HG03025 (cell line): ENCODE measurements around the gene RPSA.
"Not testable (repeated sequence)": the region's sequence is repeated elsewhere in the genome, so short reads cannot be mapped to it uniquely, and the experiment has no call there.

Experiments
- ATAC-seq: cut with Tn5 transposase; IDR thresholded peaks from one replicate; pipeline ENCODE4 v1.9.1; 2021; ENCODE audit warnings: mild to moderate bottlenecking, moderate library complexity; ENCODE audit not compliant: unreplicated experiment, low FRiP score

Gene RPSA

DNA sequence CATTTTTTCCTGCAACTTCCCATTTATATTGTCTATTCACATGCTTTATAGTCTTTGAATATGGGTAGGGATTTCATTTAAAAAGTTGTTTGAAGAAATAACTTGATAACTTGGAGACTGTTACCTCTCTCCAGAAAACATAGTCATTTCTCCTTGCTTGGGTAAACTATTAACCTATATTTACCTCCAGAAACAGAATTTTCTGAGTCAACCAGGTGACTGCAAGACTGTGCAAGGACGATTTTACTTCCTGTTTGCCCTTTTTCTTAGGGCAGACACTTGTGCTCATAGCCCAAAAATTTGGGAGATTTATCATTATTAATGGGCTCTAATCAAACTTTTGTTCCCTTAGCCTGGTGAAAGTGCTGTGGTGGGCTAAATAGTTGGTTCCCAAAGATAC, 46.6 kb downstream of the RPSA start:
- no peak for ATAC-seq

DNA sequence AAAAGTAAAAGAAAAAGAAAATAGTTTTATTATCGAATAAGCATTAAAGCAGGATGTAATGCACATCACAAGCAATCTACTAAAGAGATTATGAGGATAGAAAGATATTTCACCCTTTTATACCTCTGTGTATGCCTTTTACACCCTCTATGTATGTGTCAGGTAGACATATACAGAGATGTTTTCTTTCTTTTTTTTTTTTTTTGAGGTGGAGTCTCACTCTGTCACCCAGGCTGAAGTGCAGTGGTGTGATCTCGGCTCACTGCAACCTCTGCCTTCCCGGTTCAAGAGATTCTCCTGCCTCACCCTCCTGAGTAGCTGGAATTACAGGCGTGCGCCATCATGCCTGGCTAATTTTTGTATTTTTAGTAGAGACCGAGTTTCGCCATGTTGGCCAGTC, 47.4 kb downstream of the RPSA start:
- ATAC-seq, result not testable (repeated sequence)

DNA sequence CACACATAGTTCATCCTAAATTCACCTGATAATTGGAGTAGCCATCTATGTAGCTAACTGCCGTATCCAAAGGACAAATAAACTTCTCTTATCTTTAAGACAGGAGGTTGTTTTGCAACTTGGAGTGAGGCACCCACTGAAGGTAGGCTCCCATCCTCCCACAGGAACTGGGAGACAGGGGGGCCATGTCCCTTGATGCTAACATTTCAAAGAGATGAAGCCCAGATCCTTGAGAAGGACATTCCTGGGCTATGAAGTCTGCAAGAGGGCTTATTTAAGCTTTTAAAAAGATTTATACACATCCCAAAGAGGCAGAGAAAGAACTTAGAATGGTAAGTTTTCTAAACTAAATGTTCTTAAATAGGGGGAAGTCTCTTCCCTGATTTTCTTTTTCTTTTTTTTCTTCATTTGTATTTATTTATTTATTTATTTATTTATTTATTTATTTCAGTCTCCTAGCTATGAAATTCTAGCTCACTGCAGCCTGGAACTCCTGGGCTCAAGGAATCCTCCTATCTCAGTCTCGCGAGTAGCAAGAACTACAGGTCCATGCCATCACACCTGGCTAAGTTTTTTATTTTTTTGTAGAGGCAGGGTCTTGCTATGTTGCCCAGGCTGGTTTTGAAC, 48.2 kb downstream of the RPSA start:
- ATAC-seq, result no peak

DNA sequence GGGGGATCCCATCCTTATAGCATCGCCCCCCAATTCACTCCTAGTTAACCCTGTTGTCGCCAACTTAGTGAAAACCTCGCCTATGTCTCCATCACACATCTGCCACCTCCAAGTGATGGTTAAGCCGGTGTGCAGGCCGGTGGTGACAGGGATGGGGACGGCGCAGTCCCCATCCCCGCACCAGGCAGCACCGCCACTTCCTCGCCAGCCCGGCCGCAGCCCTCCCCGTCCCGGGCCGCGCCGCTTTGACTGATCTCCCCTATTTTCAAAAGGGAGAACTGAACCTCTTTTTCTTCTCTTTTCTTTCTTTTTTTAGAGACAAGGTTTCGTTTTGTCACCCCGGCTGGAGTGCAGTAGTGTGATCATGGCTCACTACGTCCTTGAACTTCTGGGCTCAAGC, 49.6 kb downstream of the RPSA start:
- ATAC-seq, result no peak

DNA sequence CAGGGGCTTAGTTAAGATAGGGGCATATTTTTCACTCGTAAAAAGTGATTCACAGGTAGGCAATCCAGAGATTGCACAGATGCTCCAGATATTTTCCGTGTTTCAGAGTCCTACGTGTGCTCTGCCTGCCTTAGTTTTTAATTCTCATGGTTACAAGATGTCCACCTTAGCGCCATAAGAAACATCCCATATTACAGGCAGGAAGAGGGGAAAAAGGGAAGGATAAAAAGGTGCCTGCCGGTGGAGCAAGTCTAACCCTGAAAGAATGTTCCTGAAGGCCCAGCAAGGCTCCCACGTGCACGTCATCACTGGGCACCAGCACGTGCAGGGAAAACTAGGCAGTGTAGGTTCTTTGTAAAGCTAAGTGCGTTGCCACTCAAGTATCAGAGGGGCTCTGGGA, 50.8 kb downstream of the RPSA start:
- ATAC-seq, result no peak

DNA sequence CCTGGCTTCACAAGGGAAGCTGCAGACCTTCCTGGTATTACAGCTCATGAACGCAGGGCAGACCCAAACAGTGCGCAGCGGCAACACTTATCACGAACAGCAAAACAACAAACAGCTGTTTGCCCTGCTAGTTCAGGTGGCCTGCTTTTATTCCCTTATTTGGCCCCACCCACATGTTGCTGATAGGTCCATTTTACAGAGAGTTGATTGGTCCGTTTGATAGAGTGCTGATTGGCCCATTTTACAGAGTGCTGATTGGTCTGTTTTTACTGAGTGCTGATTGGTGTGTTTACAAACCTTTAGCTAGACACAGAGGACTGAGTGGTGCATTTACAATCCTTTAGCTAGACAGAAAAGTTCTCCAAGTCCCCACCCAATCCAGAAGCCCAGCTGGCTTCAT, 52.1 kb downstream of the RPSA start:
- not testable (repeated sequence) for ATAC-seq

DNA sequence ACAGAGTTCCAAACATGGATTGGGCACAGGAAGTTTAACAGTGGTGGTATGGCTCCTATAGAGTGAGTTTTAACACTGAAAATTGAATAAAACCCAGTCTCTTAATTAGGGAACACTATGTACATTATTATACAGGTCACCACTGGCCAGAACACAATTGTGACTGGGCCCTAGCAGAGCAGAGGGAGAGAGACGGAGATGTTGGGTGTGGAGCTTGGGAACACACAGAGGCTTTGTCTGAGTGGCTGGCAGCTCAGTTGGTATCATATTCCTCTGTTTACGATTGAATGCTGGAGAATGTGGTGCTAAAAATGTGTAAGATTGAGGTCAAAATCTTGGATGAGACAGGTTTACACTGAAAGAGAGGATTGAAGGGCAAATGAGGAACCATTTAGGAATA, 54.2 kb downstream of the RPSA start:
- ATAC-seq, result no peak
